ENCODE measurements around the gene DIP2A. TPM values are rescaled to one million over a fixed set of nuclear protein-coding genes. Genes with fewer than 3 reads are reported as not detected.

The DIP2A gene
- total and polyA plus RNA-seq, 4 donors: 5.3 to 61.5 (median 28.0) TPM

DNA sequence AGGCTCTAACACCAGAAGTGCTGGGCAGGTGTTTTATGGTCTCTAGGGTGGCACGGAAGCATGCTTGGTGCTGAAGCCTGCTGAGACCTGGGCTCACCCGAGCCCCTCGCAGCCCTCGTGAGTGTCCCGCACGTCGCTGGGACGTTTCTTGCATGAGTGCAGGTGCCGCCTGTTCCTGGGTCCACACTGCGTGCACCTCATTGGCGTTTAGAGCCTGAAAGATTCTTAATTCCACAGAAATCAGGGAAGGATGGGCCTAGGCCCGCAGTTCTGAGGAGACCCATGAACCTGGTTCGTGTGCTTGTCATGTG lies 43.8 kb upstream of the DIP2A start:
- H3K9me3 ChIP-seq (ENCODE audit: control insufficient read depth, low read length): no peaks in the 10 kb centered on the region
- intact Hi-C loops (cut with DNase I): no loop called here
- no peak overlapping the region for H3K27ac ChIP-seq (ENCODE audit: low read depth in 1 of 2, low read length in 2 of 2)
- no peaks in the 10 kb centered on the region for H3K27me3 ChIP-seq (ENCODE audit: control insufficient read depth in 1 of 2, insufficient read depth in 2 of 2, low read length in 1 of 2)
- 95% methylated on average over 13 of the region's 13 CpGs for WGBS, 2 donors
- peak in 1 of 2 donors; percentile 40 for DNase-seq
- no peak overlapping the region for H3K4me3 ChIP-seq (ENCODE audit: low read length in 2 of 2)
- H3K4me1 ChIP-seq (ENCODE audit: control insufficient read depth in 1 of 2, insufficient read depth in 2 of 2, low read length in 2 of 2): no peaks in the 10 kb centered on the region
- H3K36me3 ChIP-seq (ENCODE audit: control insufficient read depth in 1 of 2, insufficient read depth in 2 of 2, low read length in 1 of 2): peaks cover 0 to 11% of the 10 kb centered on the region in 2 donors
- ATAC-seq (ENCODE audit: low FRiP score): no peak

DNA sequence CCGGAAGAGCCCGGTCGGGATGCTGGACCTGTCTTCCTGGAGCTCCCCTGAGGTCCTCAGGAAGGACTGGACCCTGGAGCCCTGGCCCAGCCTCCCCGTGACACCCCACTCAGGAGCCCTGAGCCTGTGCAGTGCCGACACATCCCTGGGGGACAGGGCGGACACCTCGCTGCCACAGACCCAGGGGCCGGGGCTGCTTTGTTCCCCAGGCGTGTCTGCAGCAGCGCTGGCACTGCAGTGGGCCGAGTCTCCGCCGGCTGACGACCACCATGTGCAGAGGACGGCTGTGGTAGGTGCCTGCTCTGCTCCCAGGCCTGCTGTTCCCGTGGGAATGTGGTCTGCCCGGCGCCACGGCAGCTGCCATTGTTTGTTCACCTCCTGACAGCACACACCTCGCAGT lies 42.1 kb upstream of the DIP2A start:
- no peaks in the 10 kb centered on the region for H3K9me3 ChIP-seq (ENCODE audit: control insufficient read depth, low read length)
- H3K4me3 ChIP-seq (ENCODE audit: low read length in 2 of 2): no peak overlapping the region
- WGBS, 2 donors: 92% methylated on average over 20 of the region's 20 CpGs
- DNase-seq: peak in 1 of 2 donors; percentile 75
- peaks cover 0 to 10% of the 10 kb centered on the region in 2 donors for H3K36me3 ChIP-seq (ENCODE audit: control insufficient read depth in 1 of 2, insufficient read depth in 2 of 2, low read length in 1 of 2)
- no peaks in the 10 kb centered on the region for H3K4me1 ChIP-seq (ENCODE audit: control insufficient read depth in 1 of 2, insufficient read depth in 2 of 2, low read length in 2 of 2)
- no peak overlapping the region for H3K27ac ChIP-seq (ENCODE audit: low read depth in 1 of 2, low read length in 2 of 2)
- H3K27me3 ChIP-seq (ENCODE audit: control insufficient read depth in 1 of 2, insufficient read depth in 2 of 2, low read length in 1 of 2): no peaks in the 10 kb centered on the region
- no peak for ATAC-seq (ENCODE audit: low FRiP score)
- intact Hi-C loops (cut with DNase I): no loop called here

DNA sequence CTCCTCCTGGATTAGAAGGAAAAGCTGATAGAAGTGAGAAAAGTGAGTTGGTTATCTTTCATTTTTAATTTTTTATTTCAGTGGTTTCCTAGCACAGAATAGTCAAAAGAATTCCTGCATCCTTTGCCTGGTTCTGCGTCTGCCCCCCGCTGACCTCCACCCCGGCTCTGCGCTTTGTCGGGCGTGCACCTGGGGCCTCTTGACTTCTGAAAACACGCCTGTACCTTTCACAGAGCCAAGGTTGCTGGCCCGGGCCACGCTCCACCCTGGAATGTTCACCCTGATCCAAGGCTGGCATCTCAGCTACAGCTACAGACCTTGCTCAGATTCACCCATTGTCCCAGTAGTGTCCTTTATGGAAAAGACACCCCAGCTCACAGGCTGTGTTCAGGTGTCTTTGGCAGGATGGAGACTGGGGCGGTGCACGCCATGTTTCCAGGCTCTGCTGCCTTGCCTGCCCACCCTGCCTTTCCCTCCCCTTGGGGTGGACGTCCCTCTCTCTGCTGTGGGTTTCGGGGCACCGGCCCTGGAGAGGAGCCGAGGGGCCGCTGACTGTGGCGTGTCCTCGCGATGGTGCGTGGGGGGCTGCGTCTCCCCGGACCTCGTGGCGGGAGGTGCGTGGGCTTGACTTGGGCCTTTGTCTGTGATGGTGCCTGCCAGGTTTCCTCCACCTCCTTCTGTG lies 40.3 kb upstream of the DIP2A start:
- H3K36me3 ChIP-seq (ENCODE audit: control insufficient read depth in 1 of 2, insufficient read depth in 2 of 2, low read length in 1 of 2): peaks cover 0 to 4% of the 10 kb centered on the region in 2 donors
- no peak for ATAC-seq (ENCODE audit: low FRiP score)
- WGBS, 2 donors: 93% methylated on average over 25 of the region's 25 CpGs

DNA sequence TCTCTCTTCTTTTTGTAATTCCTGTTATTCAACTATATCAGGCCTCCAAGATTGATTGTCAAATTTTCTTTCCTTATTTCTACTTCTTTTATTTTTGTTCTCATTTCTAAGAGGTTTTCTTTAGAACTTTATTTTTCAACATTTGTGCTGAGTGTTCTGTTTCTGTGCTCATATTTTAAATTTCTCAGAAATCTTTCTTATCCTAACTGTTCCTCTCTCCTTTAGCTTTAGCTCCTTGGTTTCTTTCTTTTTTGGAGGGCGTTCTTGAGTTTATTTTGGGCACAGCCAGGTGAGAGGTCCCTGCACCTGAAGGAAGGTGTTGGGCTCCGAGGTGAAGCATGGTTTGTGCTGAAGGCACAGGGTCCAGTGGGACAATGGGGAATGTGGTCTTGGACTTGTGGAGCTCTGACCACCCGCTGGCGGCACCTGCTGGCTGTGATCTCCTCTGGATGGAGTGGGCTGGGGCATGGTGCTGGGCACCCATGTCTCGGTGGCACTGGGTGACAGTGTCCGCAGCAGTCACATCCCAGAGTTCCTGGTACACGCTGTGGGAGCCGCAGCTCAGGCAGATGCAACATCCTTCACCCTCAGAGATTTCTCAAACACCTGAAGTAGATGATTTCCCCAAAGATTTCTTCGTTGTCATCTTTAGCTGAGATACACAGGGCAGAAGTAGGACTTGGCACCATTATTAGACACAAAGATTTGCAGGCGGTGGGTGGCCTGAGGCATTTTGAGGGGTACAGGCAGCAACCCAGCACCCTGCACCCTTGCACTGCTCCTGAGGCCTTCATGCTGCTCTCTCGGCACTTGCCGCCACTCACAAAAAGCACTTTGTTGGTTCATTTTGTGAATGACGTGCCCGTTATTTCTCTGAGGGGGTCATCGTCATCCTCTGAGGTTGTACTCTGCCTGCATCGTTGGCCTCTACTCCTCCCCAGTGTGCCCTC lies 38.2 kb upstream of the DIP2A start:
- intact Hi-C loops (cut with DNase I): no loop called here
- Histone ChIP-seq H3K27ac (ENCODE audit: low read depth in 1 of 2, low read length in 2 of 2) (no peak overlapping the region), H3K4me3 (ENCODE audit: low read length in 2 of 2) (no peak overlapping the region), H3K9me3 (ENCODE audit: control insufficient read depth, low read length) (no peaks in the 10 kb centered on the region), H3K4me1 (ENCODE audit: control insufficient read depth in 1 of 2, insufficient read depth in 2 of 2, low read length in 2 of 2) (no peaks in the 10 kb centered on the region), H3K27me3 (ENCODE audit: control insufficient read depth in 1 of 2, insufficient read depth in 2 of 2, low read length in 1 of 2) (no peaks in the 10 kb centered on the region), H3K36me3 (ENCODE audit: control insufficient read depth in 1 of 2, insufficient read depth in 2 of 2, low read length in 1 of 2) (peaks cover 0 to 4% of the 10 kb centered on the region in 2 donors)
- peak; percentile 4 to 62 for DNase-seq
- 91 to 94% methylated on average over 16 of the region's 16 CpGs for WGBS, 2 donors
- ATAC-seq (ENCODE audit: low FRiP score): no peak

More for the DNA sequence above, 40.3 kb upstream of the DIP2A start:
- peak in 1 of 2 donors; percentile 51 for DNase-seq
- Histone ChIP-seq H3K27ac (ENCODE audit: low read depth in 1 of 2, low read length in 2 of 2) (no peak overlapping the region), H3K4me3 (ENCODE audit: low read length in 2 of 2) (no peak overlapping the region), H3K9me3 (ENCODE audit: control insufficient read depth, low read length) (no peaks in the 10 kb centered on the region), H3K4me1 (ENCODE audit: control insufficient read depth in 1 of 2, insufficient read depth in 2 of 2, low read length in 2 of 2) (no peaks in the 10 kb centered on the region), H3K27me3 (ENCODE audit: control insufficient read depth in 1 of 2, insufficient read depth in 2 of 2, low read length in 1 of 2) (no peaks in the 10 kb centered on the region)
- intact Hi-C loops (cut with DNase I): no loop called here

DNA sequence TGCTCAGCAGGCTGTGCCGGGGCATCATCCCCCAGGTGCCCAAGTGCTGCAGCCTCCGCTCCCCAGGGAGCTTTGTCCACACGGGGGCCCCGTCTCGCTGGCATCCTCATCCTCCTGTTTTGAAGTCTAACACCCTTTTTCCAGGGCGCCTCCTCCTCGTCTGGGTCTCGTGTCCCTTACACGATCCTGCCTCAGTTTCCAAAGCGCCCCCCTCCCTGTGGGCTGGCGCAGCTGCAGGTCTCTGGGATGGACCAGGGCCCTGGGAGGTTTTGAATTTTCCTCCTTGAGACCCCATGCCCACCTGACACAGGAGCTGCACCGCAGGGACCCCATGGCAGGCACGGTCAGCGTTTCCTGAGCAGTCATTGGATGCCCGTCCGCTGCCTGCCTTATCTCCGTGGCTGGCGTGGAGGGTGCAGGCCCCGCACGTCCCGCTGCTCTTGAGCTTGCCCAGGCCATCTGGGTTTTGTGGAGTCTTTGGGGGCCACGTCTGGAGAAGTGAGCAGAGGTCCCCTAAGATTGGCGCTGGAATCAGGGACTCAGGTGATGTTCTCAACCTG lies 37.4 kb upstream of the DIP2A start:
- intact Hi-C loops (cut with DNase I): no loop called here
- H3K4me3 ChIP-seq (ENCODE audit: low read length in 2 of 2): no peak overlapping the region
- H3K4me1 ChIP-seq (ENCODE audit: control insufficient read depth in 1 of 2, insufficient read depth in 2 of 2, low read length in 2 of 2): no peaks in the 10 kb centered on the region
- H3K27ac ChIP-seq (ENCODE audit: low read depth in 1 of 2, low read length in 2 of 2): no peak overlapping the region
- H3K9me3 ChIP-seq (ENCODE audit: control insufficient read depth, low read length): no peaks in the 10 kb centered on the region
- WGBS, 2 donors: 91 to 93% methylated on average over 23 of the region's 23 CpGs
- DNase-seq (peak; percentile 43 to 51), ATAC-seq (ENCODE audit: low FRiP score) (no peak)
- H3K27me3 ChIP-seq (ENCODE audit: control insufficient read depth in 1 of 2, insufficient read depth in 2 of 2, low read length in 1 of 2): no peaks in the 10 kb centered on the region
- peaks cover 0 to 4% of the 10 kb centered on the region in 2 donors for H3K36me3 ChIP-seq (ENCODE audit: control insufficient read depth in 1 of 2, insufficient read depth in 2 of 2, low read length in 1 of 2)

DNA sequence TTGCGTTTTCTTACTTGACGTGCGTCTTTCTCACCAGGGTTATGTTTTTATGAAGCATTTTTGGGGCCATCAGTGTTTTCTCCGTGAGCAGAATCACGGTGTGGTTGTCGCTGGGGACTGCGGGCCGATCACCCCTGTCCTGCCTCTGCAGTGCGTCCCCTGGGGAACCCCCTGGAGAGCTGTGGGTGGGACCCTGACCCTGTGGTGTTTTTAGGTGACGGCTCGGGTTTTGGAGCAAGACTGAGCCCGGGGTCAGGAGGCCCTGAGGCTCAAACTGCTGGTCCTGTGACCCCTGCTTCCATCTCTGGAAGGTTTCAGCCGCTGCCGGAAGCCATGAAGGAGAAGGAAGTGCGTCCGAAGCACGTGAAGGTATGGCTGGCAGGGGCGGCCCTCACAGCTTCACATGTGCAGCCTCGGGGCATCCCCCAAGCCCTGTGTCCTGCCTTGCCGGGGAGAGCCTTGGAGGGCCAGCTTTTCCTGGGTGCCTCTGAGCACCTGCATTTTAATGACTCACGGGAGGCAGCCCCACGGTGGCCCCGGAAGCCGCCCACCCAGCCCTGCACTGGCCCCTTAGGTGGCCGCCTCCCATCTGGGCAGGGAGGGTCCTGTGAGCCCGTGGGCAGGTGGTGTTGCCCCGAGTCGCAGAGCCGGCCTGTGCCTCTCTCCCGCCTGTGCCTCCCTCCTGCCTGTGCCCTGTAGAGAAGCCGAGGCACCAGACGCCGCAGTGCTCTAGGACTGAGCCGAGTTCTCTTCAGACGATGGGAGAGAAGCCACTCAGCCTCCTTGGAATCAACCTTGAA lies 36.7 kb upstream of the DIP2A start:
- Histone ChIP-seq H3K4me1 (ENCODE audit: control insufficient read depth in 1 of 2, insufficient read depth in 2 of 2, low read length in 2 of 2) (no peaks in the 10 kb centered on the region), H3K36me3 (ENCODE audit: control insufficient read depth in 1 of 2, insufficient read depth in 2 of 2, low read length in 1 of 2) (peaks cover 0 to 2% of the 10 kb centered on the region in 2 donors), H3K4me3 (ENCODE audit: low read length in 2 of 2) (no peak overlapping the region), H3K27me3 (ENCODE audit: control insufficient read depth in 1 of 2, insufficient read depth in 2 of 2, low read length in 1 of 2) (no peaks in the 10 kb centered on the region), H3K27ac (ENCODE audit: low read depth in 1 of 2, low read length in 2 of 2) (no peak overlapping the region), H3K9me3 (ENCODE audit: control insufficient read depth, low read length) (no peaks in the 10 kb centered on the region)
- DNase-seq (peak; percentile 32 to 66), ATAC-seq (ENCODE audit: low FRiP score) (peak; percentile 35)
- 92 to 95% methylated on average over 35 of the region's 35 CpGs for WGBS, 2 donors
- intact Hi-C loops (cut with DNase I): no loop called here

DNA sequence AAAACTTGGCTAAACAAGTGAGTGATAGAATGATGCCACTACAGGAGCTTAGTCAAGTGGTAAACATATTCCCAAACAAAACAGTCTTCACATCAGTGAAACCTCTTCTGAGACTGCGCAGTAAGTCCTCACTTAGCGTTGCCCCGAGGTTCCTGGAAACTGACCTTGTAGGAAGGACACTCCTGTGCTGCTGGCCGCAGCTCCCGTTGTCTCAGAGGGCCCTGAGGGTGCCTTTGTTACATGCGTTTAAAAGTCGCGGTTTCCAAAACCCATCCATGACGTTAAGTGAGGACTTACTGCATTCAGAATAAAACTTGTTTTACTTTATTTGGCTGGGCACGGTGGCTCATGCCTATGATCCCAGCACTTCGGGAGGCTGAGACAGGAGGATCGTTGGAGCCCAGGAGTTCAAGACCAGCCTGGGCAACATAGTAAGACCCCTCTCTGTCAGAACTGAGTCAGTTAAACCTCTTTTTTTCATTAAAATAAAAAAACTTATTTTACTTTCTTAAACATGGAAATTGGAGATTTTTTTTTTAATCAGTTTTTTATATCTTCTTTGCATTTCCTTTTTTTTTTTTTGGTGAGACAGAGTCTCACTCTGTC lies 36.0 kb upstream of the DIP2A start:
- Histone ChIP-seq H3K36me3 (ENCODE audit: control insufficient read depth in 1 of 2, insufficient read depth in 2 of 2, low read length in 1 of 2) (peaks cover 0 to 2% of the 10 kb centered on the region in 2 donors), H3K27me3 (ENCODE audit: control insufficient read depth in 1 of 2, insufficient read depth in 2 of 2, low read length in 1 of 2) (no peaks in the 10 kb centered on the region), H3K9me3 (ENCODE audit: control insufficient read depth, low read length) (no peaks in the 10 kb centered on the region), H3K27ac (ENCODE audit: low read depth in 1 of 2, low read length in 2 of 2) (no peak overlapping the region), H3K4me3 (ENCODE audit: low read length in 2 of 2) (no peak overlapping the region), H3K4me1 (ENCODE audit: control insufficient read depth in 1 of 2, insufficient read depth in 2 of 2, low read length in 2 of 2) (no peaks in the 10 kb centered on the region)
- 95 to 96% methylated on average over 12 of the region's 12 CpGs for WGBS, 2 donors
- DNase-seq (peak in 1 of 2 donors; percentile 41), ATAC-seq (ENCODE audit: low FRiP score) (no peak)
- intact Hi-C loops (cut with DNase I): no loop called here

DNA sequence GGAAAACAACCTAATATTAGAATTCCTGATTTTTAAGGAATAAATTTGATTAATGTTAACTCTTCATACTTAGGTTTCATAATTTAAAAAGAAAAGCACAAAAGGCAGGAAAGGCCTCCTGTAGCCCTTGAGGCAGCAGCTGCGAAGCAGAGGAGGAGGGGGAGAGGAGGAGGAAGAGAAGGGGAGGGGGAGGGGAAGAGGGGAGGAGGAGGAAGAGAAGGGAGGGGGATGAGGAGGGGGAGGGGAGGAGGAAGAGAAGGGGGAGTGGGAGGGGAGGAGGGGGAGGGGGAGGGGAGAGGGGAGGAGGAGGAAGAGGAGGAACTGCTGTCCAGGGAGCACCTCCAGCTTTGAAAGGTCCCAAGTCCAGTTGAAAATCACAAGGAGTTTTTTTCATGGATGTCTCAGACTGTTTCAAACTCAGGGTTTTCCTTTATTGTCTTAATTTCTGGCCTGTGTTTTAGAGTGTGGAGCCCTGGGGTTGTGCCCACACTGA lies 35.1 kb upstream of the DIP2A start:
- Histone ChIP-seq H3K27ac (ENCODE audit: low read depth in 1 of 2, low read length in 2 of 2) (no peak overlapping the region), H3K4me1 (ENCODE audit: control insufficient read depth in 1 of 2, insufficient read depth in 2 of 2, low read length in 2 of 2) (no peaks in the 10 kb centered on the region), H3K9me3 (ENCODE audit: control insufficient read depth, low read length) (no peaks in the 10 kb centered on the region), H3K4me3 (ENCODE audit: low read length in 2 of 2) (no peak overlapping the region), H3K36me3 (ENCODE audit: control insufficient read depth in 1 of 2, insufficient read depth in 2 of 2, low read length in 1 of 2) (peaks cover 0 to 1% of the 10 kb centered on the region in 2 donors), H3K27me3 (ENCODE audit: control insufficient read depth in 1 of 2, insufficient read depth in 2 of 2, low read length in 1 of 2) (no peaks in the 10 kb centered on the region)
- 81 to 88% methylated on average over 1 of the region's 1 CpG for WGBS, 2 donors
- intact Hi-C loops (cut with DNase I): no loop called here
- ATAC-seq (ENCODE audit: low FRiP score) (no peak), DNase-seq (no peak)

Data from aorta (tissue), 5 donors.